SKM-1 treated with dmso at 0.1 percent for 144 hours (cell line): ENCODE results near the gene SNTG2.
"Not testable (repeated sequence)": the region's sequence is repeated elsewhere in the genome, so short reads cannot be mapped to it uniquely, and the experiment has no call there.

Experiments used
- DNase-seq: peaks from one replicate; lab custom pipeline; 2025; ENCODE audit not compliant: unreplicated experiment; lab: John Stamatoyannopoulos, UW

The SNTG2 gene

DNA sequence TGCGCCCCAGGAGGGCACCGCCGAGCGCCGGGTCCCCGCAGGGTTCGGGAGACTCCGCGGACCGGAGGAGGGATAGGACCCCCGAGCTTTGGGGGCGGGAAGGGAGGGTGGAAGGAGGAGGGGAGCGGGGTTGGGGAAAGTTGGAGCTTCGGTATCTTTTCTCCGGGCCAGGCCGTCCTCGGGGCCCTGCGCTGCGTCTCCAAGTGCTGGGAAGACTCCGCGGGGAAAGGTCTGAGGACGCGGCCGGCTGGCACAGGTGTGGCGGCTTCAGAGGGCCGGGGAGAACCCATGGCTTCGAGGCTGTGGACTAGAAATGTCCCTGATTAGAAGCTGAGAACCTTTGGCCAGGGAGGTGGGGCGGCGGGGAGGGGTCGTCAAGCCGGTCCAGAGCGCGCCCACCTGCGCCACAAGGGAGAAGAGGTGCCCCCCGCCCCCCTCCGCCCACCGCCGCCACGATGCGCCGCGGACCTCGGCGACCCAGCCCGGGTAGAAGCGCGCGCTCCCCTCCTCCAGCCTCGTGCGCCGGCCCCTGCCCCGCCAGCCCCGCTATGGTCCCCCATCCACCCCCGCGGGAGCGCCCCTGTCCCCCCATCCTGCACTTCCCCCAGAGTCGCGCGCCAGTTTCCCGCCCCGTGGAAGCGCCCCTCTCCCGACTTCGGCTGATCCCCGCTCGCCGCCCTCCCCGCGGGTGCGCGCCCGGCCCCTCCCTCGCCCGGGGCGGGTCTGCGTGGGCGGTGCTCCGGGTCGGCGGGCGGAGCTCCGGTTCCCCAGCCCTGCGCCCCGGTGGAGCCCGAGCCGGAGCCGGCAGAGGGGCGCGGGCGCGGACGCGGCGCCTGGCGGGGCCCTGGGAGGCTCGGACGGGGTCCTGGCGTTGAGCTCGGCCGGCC is at the start of gene SNTG2:
TSS of gene SNTG2 (plus strand) at position 770 of the 887 bp plus-strand sequence. CDS start 148 bp downstream, outside the sequence.
- DNase-seq = no peak

DNA sequence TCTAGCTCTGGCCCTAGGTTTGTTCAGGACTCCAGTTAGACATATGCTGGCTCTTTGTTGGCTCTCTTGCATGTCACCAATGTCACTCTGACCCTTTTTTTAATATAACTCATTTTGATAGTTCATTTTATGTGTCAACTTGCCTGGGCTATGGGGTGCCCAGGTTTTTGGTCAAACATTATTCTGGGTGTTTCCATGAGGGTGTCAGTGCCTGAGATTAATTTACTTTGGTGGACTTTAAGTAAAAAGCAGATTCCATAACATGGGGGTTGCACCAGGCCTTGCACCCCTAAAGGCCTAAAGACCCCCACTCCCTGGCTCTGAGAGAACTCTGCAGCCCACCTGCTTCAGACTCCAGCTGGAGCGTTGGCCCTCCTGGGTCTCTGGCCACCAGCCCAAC is 48.1 kb upstream of the SNTG2 start:
- DNase-seq = no peak

DNA sequence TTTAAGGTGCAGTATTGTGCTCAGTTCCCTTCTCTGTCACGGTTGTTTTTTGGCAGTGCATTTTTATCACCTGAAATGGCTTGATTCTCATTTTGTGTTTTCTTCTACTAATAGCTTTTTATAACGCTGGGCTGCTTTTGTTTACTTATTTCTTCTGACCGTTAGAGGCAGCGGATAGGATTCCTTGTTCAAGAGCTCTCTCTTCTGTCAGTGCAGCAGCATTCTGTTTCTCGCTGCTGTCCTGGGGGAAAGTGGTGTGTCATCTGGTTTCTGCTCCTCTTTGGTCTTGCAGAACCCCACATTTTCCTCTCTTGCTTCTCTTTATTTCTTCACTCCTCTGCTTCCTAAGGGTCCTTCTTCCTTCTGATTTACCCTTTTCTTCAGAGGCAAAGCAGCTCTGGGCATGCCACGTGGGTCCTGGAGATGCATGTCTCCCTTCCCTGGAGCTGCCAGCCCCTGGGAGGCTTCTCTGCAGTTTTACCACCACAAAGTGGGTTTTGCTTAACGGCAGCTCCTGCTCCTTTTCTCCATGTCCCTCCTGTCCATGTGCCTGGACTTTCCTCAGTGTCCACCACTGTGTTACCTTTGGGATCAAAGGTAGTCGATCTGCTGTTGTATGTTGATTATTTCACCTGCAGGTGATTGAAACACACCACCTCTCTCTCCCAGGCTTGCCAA is 47.3 kb upstream of the SNTG2 start:
- no peak for DNase-seq

DNA sequence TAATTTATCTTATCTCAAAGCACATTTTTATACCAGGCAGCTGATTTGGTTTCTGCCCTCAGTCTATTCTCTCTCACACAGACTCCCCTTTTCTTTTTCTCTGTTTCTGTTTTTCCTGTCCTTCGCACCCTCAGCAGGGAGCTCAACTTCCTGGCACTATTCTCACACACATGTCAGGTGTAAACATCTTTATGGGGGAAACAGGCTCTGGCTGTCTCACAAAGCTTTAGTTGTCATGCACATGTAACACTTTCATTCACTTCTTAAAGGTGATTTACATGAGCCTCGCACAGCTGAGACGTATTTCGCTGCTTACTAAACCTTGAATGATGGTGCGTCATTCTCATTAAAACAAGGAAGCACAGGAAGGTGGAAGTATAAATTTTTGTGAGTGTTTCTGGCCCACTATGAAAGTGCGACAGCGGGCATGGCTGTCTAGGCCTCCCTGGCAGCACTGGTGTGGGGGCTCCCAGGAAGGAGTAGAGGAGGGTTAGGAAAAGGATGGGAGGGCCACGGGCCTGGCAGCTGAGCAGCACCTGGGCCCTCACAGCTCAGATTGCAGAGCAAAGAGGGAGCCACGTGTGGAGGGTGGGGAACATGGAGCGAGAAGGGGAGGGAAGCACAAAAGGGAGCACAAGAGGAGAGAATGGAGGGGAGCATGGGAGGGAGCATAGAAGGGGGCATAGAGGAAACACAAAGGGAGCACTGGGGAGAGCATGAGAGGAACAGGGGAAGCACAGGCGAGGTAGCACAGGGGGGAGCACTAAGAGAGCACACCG is 46.2 kb upstream of the SNTG2 start:
- DNase-seq = no peak

DNA sequence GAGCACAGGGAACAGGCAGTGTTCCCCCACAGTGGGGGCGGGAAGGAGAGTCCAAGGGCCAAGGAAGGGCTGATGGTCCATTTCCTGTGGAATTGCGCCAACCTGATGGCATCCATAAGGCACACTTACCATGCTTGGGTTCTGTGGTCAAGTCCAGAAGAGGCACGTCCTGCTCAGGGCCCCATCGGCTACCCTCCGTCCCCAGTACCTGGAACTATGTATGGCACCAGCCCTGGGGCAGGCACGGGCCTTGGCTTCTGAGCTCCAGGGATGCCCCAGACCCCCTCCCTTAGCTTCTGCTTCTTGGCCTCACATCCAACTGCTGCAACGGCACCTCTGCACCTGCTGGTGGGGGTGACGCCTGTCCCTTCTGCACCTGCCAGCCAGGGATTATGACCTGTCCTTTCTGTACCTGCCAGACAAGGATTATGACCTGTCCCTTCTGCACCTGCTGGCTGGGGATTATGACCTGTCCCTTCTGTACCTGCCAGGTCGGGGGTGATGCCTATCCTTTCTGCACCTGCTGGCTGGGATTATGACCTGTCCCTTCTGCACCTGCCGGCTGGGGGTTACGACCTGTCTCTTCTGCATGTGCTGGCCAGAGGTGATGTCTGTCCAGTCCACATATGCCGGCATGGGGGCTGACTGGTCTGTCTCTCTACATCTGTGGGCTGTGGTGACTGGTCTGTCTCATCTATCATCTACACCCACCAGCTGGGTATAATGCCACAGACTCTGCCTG is 45.4 kb upstream of the SNTG2 start:
- no peak for DNase-seq

DNA sequence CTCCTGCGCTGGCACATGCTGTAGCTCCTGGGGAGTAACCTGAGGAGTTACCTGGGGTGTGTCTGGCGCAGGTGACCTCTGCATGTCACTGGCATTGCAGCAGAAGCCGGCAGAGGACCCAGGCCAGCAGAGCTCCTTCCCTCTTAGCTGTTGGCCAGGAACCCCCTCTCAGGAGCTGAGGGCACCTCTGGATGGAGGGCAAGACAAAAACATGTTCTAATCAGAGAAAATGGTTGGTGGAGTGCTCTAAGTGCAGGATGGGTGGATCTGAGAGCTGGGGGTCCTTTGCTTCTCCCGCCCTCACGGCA is 44.9 kb upstream of the SNTG2 start:
- no peak for DNase-seq

DNA sequence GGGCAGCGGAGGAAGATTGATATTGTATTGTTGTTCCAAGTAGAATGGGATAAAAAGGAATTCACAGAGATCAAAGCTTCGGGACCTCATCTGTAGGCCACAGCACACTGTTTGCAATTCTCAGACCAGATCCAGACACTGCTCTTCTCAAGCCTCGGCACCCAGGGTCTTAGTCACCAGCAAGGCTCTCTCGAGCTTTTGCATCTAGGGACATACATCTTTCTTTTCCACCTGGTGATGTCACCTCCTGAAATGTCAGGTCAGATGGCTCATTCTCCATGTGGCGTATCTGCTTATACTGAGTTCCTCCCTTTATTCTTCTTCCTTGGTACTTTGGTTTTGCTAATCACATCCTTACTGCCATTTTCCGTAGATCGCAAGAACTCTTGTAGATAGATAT is 42.9 kb upstream of the SNTG2 start:
- DNase-seq = no peak

DNA sequence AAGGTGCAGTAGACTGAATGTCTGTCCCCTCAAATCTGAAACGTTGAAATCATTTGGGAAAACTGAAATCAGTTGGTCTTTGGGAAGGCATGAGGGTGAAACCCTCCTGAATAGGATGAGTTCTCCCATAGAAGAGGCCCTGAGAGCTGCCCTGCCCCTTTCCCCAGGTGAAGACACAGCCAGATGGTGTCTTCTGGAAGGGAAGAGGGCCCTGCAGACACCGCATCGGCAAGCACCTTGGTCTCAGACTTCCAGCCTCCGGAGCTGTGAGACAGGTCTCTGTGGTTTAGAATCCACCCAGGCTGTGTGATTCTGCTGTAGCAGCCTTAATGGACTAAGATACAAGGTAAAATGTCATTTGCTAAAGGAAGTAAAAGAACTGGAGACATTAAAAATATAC is 42.1 kb upstream of the SNTG2 start:
- no peak for DNase-seq

DNA sequence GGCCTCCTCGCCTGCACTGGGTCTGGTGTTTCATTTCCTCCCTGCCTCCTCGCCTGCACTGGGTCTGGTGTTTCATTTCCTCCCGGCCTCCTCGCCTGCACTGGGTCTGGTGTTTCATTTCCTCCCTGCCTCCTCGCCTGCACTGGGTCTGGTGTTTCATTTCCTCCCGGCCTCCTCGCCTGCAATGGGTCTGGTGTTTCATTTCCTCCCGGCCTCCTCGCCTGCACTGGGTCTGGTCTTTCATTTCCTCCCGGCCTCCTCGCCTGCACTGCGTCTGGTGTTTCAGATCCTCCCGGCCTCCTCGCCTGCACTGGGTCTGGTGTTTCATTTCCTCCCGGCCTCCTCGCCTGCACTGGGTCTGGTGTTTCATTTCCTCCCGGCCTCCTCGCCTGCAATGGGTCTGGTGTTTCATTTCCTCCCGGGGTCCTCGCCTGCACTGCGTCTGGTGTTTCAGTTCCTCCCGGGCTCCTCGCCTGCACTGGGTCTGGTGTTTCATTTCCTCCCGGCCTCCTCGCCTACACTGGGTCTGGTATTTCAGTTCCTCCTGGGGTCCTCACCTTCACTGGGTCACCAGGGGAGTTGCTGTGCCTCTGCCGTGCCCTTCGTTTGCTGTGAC is 40.8 kb upstream of the SNTG2 start:
- DNase-seq = not testable (repeated sequence)

DNA sequence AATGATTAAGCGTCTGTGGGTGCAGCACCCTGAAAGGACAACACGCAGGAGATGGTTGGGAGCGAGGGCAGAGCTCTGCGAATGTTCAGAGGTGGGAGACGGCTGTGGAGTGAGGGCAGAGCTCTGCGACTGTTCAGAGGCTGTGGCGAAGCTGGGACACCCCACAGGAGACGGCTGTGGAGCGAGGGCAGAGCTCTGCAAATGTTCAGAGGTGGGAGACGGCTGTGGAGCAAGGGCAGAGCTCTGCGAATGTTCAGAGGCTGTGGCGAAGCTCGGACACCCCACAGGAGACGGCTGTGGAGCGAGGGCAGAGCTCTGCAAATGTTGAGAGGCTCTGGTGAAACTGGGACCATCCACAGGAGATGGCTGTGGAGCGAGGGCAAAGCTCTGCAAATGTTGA is 40.0 kb upstream of the SNTG2 start:
- DNase-seq = no peak

DNA sequence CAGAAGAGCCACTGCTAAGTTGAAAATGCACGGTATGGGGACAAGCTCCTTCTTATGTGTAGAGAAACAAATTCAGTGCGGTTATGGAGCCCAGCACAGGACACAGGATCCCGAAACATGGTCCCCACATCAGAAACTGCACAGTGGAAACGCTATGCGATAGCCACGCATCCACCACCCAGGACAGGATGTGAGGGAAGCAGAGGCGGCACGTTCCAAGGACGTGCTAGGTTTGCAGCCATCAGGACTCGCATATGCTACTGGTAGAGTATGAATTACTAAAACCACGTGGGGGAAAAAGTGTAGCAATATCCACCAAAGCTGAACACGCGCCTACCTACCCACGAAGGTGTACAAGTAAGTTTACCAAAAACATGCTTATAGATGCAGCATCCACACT is 34.7 kb upstream of the SNTG2 start:
- DNase-seq = no peak

DNA sequence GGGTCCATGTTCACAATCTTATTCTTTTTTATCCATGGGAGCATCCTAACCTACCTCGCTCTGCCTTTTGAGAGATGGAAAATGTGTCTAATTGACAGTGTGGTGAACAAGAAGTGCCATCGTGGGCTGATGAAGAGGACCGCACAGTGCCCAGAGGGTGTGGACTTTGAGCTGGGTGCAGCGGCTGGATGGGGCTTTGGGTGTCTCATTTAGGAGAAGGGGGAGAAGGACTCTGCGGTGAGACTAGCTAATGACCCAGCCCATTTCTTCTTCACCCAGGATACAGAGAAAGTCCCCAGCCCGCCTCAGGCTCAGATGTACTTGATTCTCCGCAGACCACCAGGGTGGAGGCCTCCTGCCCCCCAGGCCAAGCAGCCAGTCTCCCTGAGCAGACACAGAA is 33.7 kb upstream of the SNTG2 start:
- DNase-seq = no peak

DNA sequence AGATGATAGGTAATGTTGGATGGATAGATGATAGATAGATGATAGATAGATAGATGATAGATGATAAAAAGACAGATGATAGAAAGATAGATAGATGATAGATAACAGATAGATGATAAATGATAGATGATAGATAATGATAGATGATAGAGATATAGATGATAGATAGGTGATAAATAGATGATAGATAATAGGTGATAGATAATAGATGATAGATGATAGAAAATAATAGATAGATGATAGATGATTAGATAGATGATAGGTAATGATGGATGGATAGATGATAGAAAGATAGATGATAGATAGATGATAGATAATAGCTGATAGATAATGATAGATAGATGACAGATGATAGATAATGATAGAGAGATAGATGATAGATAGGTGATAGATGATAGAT is 31.0 kb upstream of the SNTG2 start:
- no peak for DNase-seq

DNA sequence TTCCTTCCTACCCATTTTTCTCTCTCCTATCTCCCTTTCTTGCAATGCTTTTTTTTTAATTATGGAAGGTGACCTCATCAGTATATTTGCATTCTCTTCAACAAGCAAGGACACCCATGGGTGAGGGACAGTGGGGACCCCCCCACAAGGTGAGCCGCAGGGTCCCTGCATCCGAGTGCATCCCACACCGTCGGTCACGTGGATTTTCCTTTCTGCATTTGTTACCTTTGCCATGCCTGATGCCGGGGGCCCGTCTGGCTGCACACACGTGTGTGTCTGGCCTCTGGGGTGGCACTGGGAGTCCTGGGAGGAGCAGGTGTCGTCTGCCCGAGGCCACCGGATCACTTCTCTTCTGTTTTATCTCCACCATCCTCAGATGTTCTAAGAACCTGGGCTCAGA is 30.1 kb upstream of the SNTG2 start:
- no peak for DNase-seq

DNA sequence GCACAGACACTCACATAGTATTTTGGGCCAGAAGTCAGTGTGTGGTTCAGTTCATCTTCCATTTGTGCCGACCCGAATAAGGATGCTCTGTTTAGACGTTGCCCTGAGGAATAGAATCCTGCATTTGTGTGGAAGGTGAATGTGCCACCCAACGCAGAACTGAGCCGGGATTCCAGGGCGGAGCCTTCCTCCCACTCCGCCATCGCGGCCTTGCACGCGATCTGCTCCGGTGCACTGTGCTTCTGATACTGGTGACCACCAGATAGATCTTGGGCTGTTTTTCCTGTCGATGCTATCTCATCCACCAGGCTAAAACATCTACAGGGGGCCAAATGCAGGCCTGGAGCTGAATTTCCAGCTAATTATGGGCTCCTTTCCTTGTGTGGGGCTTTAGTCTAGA is 29.6 kb upstream of the SNTG2 start:
- no peak for DNase-seq

DNA sequence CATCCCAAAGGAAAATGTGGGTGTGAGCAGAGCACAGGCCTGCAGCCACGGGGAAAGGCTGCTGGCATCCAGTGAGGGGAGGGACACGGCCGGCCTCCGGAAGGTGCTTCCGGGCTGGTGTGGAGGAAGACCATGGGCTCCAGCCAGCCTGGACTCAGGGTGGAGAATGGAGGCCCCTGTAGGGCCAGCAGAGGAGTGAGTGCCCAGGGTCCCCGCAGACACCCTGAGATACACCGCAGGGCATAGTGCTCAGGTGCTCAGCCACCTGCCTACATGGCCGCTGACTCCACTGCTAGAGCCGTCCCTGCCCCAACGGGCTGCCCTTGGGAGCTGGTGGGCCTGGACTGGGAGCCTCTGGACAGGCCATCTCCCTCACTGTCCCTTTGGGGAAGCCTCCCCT is 28.5 kb upstream of the SNTG2 start:
- DNase-seq = no peak

DNA sequence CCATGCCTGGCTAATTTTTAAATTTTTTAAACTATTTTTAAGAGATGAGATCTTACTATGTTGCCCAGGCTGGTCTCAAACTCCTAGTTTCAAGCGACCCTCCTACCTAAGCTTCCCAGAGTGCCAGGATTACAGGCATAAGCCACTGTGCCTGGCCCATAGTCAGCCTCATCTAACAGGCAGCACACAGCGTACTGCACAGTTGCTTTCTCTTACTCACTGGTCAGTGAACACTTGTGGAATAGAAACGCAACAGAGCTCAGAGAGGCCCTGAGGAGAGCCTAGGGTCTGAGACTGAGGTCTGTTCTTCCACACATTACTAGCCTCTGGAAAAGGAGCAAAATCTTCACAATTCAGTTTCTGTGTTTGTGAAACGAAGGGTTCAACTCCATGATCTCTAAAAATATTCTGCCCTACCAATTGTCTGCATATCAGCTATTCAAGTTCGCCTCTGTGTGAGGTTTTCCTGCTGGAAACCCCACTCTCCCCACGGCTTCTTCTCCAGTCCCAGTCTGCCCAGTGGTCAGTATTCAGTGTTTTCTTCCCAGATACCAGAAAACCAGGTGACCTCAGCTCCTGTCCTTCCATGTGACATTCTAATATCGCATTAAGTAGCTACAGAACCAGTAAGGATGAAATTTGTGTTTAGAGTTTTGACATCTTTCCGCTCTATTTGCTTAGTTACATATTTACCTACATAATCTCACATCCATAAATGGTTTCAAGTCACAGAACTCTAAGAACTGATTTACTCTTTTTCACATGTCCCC is 26.6 kb upstream of the SNTG2 start:
- DNase-seq = no peak

DNA sequence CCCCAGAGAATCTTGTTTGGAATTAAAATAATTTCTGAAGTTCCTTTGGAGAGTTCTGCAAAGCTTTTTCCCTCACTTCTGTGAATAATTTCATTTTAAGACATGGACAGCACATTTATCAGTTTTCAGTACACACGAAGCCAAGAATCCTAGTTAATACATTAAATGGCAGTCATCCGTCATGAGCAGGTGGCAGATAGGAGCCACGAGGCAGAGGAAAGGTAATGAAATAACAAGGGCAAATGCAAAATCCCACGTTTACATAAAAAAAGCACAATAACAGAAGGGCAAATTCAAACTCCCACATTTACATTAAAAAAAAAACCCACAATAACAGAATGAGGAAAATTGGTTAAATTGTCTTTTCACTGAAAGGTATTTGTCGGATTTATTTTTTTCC is 25.9 kb upstream of the SNTG2 start:
- DNase-seq = no peak

DNA sequence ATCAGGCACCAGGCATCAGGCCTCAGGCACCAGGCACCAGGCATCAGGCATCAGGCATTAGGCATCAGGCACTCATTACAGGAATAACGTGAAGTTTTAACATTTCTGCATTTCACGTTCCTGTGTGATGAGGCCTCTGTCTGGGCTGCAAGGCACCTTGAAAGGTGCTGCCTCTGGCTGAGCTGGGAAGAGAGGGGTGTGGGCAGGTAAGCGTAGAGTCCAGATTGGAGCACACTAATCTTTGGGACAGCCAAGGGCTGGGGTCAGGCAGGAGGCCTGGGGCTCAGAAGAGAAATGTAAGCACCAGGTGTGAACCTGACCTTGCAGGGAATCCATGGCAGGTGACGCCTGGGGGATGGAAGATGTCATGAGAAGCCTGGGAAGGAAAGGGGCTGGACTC is 25.3 kb upstream of the SNTG2 start:
- no peak for DNase-seq

DNA sequence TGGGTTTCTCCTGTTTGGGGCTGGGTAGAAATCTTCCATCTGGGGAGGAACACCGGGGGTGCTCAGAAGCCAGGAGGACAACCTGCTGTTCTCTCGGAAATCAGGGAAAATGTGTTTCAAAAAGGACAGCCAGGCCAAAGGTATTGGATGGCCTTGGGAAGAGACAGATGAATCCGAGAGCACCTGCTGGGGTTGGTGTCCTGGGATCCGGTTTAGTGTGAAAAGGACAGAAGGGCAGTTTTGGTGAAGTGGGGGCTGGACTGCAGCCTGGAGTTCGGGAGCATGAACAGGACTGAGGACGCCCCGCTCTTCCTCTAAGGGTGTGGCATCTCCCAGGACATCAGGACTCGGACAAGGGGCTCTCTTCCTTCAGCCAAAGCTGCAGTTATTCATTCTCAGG is 24.9 kb upstream of the SNTG2 start:
- no peak for DNase-seq
